Measurements from ENCODE around the gene SRGAP1. TPM values are rescaled to one million over a fixed set of nuclear protein-coding genes. Genes with fewer than 3 reads are reported as not detected.
A peak's percentile ranks its signal among the peaks of the same experiment; 100 is the strongest.
"Not testable (repeated sequence)": the region's sequence is repeated elsewhere in the genome, so short reads cannot be mapped to it uniquely, and the experiment has no call there.

Gene SRGAP1
- total RNA-seq, 1 donor from 2014 or later = 2.0 TPM

DNA sequence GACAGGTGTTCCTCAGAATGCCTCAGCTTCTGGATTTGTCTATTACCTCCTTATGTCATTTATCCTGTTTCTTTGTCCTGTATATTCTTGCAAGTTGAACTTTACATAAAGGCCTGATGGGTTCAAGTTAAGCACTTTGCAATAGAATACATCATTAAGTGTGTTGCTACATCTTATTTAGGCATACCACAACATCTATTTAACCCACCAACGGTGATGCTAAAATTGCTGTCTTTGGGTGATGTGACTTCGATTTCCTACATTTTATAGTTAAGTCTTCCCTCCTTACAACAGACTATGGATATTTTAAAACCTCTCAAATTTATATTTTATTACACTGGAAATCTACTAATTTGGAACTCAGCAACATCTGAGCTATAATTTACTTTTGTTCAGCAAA lies 206.6 kb downstream of the SRGAP1 start:
- intact Hi-C loops (cut with DNase I) = no loop called here
- DNase-seq (no peak), ATAC-seq (ENCODE audit: poor library complexity) (no peak)

DNA sequence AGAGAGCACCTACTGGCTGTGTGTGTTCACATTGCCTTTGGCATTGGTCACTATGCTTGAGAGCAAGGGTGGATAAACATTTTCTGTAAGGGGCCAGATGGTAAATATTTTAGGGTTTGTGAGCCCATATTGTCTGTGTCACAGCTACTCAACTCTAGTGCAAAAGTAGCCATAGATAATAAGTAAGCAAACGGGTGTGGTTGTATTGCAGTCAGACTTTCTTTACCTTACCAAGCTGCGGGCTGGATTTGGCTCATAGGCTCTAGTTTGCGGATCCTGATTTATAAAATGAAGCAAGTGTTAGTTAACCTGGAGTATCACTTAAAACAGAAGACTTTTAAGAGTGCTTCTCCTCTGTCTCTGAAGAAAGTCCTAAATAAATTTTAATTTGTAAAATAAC lies 208.6 kb downstream of the SRGAP1 start:
- intact Hi-C loops (cut with DNase I) = no loop called here
- ATAC-seq (ENCODE audit: poor library complexity) (no peak), DNase-seq (no peak)

DNA sequence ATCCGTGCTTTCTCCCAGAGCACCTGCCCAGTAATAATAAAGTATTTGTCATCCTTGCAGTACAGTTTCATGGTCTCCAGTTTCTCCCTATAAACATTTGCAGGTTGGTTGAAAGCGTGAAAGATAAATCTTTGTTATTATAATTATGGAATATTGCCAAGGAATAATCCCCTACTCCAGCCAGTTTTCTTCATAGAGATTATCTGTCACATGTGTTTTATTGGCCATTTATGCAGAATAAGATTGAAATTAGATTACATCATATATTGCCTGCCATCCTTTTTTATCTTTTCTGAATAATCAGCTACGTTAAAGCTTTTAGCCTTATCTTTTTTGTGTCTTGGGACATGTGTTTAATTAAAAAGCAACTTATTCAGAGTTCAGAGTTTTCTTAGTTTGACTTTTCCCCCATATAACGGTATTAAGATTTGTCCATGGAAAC lies 209.6 kb downstream of the SRGAP1 start:
- ATAC-seq (ENCODE audit: poor library complexity) (no peak), DNase-seq (no peak)
- intact Hi-C loops (cut with DNase I) = no loop called here

DNA sequence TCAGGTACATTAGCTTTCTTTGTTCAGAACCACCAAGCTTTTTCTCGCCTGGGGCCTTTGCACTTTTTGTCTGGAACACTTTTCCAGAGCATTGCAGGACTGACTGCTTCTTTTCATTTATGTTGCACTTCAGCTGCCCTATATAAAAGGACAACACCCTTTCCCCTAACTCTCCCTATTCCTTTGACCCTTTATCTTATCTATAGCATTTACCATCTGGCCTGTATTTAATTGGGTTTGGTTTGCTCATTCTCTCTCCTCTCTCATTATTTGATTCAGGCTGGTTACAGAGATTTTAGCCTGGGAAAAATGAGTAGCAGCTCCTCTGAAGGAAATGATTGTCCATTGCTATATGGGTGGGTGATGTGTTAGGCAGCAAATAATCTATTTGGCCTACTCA lies 212.2 kb downstream of the SRGAP1 start:
- intact Hi-C loops (cut with DNase I) = no loop called here
- DNase-seq (no peak), ATAC-seq (ENCODE audit: poor library complexity) (no peak)

DNA sequence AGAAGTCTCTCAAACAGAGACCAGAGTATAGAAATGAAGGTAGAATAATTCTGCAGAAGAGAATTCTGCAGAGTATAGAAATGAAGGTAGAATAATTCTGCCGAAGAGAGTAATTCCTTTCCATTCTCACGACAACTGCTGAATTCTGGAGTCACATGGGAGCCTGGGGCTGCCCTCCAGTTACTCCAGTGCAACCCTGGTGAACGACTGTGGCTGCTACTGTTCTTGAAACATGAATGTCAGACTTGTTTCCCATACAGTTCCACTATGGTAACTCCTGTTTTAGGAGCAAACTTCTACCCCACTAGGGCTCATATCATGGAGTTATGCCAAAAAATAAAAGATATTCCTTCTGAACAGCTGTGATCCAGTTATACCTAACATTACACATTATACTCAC lies 213.2 kb downstream of the SRGAP1 start:
- intact Hi-C loops (cut with DNase I) = no loop called here
- ATAC-seq (ENCODE audit: poor library complexity) (no peak), DNase-seq (no peak)

DNA sequence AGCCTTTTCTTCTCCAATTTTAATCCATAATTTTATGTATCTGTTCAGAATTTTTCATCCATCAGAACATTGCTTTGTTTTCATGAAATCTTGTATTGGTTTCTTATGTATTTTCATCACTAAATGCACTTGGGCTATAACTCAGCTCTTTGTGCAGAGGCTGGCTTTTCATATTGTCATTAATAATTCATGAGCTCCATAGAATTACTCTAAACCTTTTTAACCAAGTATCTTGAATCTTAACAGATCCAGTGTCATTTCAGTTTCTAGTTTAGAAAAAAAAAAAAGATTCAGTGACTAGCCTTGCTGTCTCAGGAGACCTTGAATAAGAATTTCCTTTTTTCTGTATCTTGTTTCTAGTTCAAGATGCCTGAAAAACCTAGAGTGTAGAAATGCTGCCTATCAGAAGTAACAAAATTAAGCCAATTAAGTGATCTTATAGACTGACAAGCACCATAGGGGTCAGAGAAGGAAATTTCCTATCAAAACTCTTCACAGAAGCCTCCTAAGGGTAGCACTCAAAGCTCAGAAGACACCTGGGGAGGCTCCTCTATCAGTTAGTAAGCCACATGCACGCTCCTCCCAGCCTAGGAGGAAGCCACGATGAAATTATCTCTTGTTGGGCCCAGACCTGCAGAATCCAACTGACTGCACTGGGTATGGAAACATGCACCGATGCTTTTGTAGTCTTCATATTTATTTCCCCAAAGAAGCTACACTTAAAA lies 214.2 kb downstream of the SRGAP1 start:
- no peak for DNase-seq
- ATAC-seq (ENCODE audit: poor library complexity) = no peak
- intact Hi-C loops (cut with DNase I) = no loop called here

DNA sequence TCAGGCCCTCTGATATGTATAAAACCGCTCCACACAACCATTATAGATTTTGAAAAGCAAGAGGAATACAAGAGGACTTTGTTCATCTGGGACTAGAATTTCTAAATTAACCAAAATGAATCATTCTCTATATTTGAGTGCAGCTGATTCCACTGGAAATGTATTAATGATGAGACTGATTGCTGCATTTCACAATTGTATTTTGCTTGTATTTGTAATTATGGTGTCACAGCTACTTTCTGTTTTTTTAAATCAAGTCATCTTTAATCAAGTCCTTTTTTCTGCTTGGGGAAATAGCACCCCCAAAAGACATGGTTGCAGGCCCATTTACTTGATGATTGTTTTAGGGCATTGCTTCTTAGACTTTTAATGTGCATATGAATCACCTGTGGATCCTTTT lies 215.2 kb downstream of the SRGAP1 start:
- intact Hi-C loops (cut with DNase I) = no loop called here
- DNase-seq (no peak), ATAC-seq (ENCODE audit: poor library complexity) (no peak)

DNA sequence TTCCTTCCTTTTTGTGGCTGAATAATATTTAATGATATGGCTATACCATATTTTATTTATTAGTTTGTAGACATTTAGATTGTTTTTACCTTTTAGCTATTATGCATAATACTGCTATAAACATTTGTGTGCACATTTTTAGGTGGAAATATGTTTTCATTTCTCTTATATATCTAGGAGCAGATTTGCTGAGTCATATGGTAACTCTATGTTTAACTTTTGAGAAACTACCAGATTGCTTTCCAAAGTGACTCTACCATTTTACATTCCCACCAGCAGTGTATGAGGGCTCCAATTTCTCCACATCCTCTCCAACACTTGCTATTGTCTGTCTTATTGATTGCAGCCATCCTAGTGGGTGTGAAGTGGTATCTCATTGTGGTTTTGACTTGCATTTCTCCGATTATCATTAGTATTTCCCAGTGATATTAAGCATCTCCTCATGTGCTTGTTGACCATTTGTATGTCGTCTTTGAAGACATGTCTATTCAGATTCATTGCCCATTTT lies 217.4 kb downstream of the SRGAP1 start:
- intact Hi-C loops (cut with DNase I) = no loop called here

DNA sequence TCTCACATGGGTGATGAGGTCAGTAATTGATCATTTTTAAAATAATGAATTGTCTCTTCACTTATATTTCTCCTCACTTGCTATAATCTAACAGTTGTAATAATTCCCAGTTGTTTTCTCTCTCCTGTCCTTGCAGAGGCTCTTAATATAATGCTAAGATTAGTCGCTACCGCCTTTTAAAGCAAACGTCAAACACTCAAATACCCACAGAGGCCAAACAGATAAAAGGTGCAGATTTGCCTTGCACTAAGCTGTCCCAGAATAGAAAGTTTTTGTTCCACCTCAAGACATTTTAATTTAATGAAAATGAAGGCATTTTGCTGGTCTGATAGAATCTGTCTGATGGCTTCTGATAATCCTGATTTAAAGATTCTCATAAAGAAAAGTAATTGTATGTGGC lies 218.6 kb downstream of the SRGAP1 start:
- intact Hi-C loops (cut with DNase I) = no loop called here
- ATAC-seq (ENCODE audit: poor library complexity) (no peak), DNase-seq (no peak)

More for the DNA sequence above, 217.4 kb downstream of the SRGAP1 start:
- DNase-seq (no peak), ATAC-seq (ENCODE audit: poor library complexity) (no peak)

DNA sequence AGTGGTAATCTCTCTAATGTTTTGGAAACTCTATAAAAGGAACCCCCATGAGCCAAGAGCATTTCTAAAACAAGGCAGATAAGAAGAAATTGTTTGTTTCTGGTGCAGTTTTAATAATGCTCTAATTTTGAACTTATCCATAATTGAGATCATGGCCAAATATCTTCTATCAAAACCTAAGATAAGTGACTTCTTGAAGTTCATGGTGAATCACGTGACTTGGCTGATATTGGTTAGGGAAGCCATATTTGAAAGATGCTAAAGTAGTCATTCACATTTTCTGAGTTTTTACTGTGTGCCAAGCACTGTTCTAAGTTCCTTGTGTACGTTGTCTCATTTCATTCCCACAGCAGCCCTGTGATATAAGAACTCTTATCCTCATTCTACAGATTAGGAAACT lies 219.7 kb downstream of the SRGAP1 start:
- DNase-seq (no peak), ATAC-seq (ENCODE audit: poor library complexity) (no peak)
- intact Hi-C loops (cut with DNase I) = no loop called here

DNA sequence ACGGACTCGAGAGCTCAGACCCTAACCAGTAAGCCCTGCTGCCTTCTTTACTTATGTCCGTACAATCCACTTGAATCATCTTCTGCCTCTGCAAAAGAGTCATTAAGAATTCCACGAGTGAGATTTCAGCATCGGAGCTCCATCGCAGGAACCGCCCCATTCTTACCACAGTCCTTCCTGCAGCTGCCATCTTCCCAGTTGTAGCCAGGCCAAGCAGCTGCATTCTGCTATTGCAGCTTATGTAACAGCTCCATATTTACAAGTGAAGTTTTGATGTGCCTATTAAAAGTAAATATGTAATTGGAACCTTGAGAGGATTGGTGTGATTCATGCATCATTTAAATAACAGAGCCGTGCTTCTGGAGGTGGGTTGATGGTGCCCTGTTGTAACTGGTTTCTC lies 220.2 kb downstream of the SRGAP1 start:
- ATAC-seq (ENCODE audit: poor library complexity) (no peak), DNase-seq (no peak)
- intact Hi-C loops (cut with DNase I) = no loop called here

DNA sequence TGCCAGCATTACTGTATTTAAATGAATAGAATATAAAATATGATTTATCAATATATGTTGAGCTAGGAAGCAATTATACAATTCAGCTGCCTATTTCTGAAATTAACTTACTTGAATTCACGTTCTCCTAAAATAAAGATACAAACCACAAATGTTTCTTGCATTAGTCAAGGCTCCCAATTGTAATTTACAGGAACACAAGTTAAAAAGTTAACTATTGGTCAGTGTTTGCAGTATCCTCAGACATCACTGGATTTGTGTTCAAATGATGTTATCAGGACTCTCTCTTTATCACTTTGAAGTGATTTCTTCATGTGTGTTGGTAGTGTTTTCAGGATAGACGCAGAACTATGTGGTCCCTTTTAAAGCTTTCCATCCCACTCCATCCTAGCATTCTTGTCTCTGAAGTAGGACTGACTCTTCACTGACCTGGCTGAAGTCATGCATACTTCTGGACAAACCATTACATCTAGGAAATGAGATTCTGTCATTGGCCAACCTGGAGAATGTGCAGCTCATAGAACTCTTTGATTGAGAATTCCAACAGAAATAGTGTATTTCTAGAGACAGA lies 221.5 kb downstream of the SRGAP1 start:
- DNase-seq (no peak), ATAC-seq (ENCODE audit: poor library complexity) (no peak)
- intact Hi-C loops (cut with DNase I) = no loop called here

DNA sequence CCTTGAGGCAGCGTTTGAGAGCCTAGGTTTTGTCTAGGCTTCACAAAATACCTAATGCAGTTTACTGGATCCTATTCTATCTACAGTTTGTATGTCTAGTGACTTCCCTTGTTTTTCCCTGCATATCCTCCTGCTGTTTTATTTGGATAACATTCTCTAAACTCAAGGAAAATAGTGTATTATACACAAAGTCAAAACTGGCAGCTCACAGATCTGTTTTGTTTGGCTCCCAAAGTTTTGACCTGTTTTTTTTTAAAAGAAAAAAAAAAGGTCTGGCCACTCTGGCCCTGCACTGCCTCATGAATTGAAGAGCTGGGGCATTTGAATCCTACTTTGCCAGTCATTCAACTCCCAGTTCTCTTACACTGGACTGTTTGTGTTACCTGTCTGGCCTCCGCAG lies 222.3 kb downstream of the SRGAP1 start:
- DNase-seq (no peak), ATAC-seq (ENCODE audit: poor library complexity) (no peak)
- intact Hi-C loops (cut with DNase I) = no loop called here

DNA sequence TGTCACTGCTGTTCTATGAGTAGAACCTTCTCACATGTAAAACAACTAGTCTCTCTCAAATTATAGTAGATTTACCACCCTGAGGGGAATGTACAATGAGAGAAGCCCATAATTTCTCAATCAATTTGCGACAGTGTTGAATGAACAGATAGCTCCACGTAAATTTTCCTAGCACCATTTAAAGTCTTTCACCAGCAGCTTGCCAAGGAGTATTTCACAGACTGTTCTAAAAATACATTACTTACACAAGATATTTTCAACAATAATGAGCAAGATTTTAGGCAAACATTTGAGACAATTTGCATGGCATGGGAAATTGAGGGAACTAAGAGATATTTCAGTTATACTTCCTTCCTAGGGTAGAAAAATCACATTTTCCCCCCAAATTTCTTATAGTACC lies 226.0 kb downstream of the SRGAP1 start:
- ATAC-seq (ENCODE audit: poor library complexity) = no peak

DNA sequence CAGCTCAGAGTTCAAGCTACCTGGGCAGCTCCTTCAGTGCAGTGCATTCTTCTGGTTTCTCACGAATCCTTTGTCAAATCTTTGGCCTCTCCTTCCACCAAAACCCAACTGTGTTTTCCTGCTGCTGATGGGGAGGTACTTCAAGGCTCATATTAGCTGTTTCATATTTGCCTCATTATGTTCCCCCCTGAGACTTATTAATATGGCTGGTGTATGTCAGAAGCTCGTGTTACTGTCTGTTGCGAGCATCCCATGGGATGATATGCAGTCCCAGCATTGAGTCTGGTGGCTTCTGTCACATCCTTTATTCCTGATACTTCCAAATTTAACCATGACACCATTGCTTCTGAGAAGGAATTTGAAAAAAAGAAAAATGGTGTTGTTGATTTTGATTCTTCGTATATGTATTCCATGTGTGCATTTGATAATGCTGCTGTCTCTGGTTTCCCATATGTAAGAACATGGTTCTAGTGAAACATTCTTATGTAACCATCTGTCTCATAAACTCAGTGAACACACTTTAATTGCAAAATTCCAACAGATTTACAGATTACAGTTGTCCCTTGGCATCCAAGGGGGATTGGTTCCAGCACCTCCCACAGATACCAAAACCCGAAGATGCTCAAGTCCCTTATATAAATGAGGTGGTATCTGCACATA lies 228.5 kb downstream of the SRGAP1 start:
- DNase-seq (no peak), ATAC-seq (ENCODE audit: poor library complexity) (no peak)
- intact Hi-C loops (cut with DNase I) = no loop called here

More for the DNA sequence above, 226.0 kb downstream of the SRGAP1 start:
- no peak for DNase-seq
- intact Hi-C loops (cut with DNase I) = no loop called here

DNA sequence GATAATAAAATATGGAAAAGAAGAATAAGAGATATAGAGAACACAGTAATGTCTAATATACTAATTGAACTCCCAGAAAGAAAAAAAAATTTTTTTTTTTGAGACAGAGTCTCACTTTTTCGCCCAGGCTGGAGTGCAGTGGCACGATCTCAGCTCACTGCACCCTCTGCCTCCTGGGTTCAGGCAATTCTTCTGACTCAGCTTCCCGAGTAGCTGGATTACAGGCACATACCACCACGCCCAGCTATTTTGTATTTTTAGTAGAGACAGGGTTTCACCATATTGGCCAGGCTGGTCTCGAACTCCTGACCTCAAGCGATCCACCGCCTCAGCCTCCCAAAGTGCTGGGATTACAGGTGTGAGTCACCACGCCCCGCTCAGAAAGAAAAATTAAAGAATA lies 232.1 kb downstream of the SRGAP1 start:
- intact Hi-C loops (cut with DNase I); ATAC-seq (ENCODE audit: poor library complexity); DNase-seq: not testable (repeated sequence)

DNA sequence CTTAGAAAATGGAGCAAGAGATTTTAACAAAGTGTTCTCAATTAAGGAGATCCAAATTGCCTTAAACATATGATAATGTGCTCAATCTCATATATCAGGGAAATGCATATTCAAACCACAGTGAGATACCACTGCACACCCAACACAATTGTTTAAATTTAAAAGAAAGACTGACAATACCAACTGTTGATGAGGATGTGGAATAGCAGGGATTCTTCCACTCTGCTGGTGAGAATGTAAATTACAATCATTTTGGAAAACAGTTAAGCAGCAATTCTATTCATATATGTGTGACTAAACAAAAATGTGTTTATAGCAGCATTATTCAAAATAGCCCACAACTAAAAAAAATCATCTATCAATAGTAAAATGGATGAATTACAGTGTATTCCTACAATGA lies 233.4 kb downstream of the SRGAP1 start:
- DNase-seq (no peak), ATAC-seq (ENCODE audit: poor library complexity) (no peak)
- intact Hi-C loops (cut with DNase I) = no loop called here

DNA sequence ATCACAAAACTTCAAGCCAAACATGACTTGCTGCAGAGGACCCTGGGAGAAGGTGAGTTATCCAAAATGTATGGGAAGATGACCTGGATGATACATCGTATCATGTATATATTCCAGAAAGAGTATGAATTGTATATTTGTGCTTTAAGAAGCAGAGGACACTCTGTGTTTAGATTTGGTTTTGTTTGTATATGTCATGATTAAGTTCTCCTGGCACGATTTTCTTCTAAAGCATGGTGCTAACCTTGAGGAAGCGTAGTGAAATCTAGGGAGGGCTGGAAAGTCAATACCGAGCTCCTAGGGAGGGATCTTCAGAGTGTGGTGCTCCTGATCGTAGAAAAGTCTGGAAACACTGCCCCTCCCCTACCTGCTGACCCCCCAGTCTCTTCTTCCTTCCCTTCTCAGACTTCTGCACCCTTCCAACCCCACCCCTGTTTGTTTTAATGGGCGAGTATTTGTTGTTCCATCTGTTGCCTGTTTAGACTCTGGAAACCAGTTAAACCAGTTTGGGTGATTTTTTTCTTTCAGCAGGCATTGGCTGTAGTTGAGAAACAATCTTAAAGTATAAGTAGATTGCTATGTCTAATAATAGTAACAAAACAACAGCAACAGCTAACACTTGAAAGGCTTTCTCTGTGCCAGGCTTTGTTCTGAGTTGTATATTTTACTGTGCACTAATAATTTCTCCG lies 236.0 kb downstream of the SRGAP1 start:
- DNase-seq (no peak), ATAC-seq (ENCODE audit: poor library complexity) (peak; percentile 37)
- intact Hi-C loops (cut with DNase I) = no loop called here

DNA sequence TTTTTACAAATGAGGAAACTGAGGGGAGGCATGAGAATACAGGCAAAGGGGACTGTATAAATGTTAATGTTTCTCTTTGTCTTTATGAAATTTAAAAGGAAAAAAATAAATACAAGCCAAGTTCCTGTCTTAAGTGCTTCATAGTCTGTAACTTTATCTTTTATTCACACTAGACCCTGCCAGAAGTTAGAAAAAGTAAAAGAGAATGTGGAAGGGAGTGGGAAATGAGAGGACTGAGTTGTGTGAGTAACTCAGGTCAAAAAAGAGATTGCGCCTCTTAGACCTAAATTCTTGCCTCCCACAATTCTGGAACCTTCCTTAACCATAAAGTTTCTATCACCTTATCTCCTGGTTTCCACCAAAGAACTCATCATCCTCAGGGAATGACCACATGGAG lies 236.5 kb downstream of the SRGAP1 start:
- ATAC-seq (ENCODE audit: poor library complexity) = peak; percentile 19
- intact Hi-C loops (cut with DNase I) = no loop called here
- DNase-seq = no peak
